Measurements from ENCODE around the gene ZNF407.

ZNF407 gene

GRCh38 chr18:74869904-74870863, 272.5 kb downstream of the ZNF407 start:
- DNase-seq, result no peak

- no peak for DNase-seq
Observed at GRCh38 chr18:74870950-74871349, 273.3 kb downstream of the ZNF407 start.

DNA sequence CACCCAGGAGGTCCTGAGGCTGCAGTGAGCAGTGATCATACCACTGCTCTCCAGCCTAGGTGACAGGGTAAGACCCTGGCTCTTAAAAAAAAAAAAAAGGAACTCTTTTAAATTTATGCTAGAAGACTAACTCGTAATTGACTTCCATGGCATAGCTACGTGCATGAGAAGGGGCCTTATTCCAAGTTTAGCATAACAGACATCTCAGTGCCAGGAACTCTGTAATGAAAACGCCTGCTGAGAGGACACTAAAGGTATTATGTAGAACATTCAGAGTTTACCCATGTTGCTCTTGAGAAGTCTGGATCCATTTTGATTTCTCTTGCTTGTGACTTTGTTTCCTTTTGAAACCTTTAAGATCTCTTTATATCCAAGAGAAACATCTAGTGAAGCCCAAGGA, 276.0 kb downstream of the ZNF407 start:
- DNase-seq, result no peak

- no peak for DNase-seq
Observed at GRCh38 chr18:74874351-74874750, 276.7 kb downstream of the ZNF407 start.

- no peak for DNase-seq
Observed at GRCh38 chr18:74876630-74877243, 279.1 kb downstream of the ZNF407 start.

GRCh38 chr18:74878267-74878666, 280.6 kb downstream of the ZNF407 start:
- no peak for DNase-seq

- no peak for DNase-seq
Observed at GRCh38 chr18:74880706-74881278, 283.1 kb downstream of the ZNF407 start.

GRCh38 chr18:74892066-74892627, 294.5 kb downstream of the ZNF407 start:
- no peak for DNase-seq

- no peak for DNase-seq
Observed at GRCh38 chr18:74895686-74896085, 298.0 kb downstream of the ZNF407 start.

GRCh38 chr18:74896390-74896991, 298.8 kb downstream of the ZNF407 start:
- DNase-seq, result peak in 9 of 56 donors; percentile 2 to 26 (median 9)

DNA sequence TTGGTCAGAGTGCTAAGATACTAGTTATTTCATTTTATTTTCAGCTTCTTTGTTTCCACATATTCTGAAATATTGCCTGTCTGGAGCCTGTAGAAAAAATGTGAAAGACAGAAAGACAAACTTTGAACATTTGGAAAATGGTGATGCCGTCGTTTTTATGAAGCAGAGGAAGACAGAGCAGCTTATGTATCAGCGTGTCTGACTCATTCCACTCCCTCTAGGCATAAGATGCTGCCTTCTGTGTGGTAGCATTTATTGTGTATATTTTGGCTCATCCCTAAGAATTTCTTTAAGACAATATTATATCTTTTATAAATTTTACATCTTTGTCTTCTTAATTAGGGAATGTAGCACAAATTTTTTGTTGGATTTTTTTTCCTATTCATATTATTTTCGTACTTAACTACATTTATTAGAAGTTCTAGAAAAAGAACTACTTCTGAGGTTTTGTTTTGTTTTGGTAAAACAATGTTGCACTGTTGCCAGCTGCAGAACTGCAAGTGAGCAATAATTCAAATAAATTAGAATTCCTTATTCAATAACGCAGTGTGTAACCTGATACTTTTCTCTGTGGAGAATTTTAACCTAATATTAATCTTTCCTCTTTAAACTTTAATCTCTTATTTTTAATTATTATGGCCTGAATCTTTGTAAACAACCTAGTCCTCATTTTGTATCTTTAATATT, 300.4 kb downstream of the ZNF407 start:
- peak in 1 of 56 donors; percentile 5 for DNase-seq

GRCh38 chr18:74898965-74899364, 301.3 kb downstream of the ZNF407 start:
- DNase-seq, result no peak

- DNase-seq, result no peak
Observed at GRCh38 chr18:74899554-74899953, 301.9 kb downstream of the ZNF407 start.

DNA sequence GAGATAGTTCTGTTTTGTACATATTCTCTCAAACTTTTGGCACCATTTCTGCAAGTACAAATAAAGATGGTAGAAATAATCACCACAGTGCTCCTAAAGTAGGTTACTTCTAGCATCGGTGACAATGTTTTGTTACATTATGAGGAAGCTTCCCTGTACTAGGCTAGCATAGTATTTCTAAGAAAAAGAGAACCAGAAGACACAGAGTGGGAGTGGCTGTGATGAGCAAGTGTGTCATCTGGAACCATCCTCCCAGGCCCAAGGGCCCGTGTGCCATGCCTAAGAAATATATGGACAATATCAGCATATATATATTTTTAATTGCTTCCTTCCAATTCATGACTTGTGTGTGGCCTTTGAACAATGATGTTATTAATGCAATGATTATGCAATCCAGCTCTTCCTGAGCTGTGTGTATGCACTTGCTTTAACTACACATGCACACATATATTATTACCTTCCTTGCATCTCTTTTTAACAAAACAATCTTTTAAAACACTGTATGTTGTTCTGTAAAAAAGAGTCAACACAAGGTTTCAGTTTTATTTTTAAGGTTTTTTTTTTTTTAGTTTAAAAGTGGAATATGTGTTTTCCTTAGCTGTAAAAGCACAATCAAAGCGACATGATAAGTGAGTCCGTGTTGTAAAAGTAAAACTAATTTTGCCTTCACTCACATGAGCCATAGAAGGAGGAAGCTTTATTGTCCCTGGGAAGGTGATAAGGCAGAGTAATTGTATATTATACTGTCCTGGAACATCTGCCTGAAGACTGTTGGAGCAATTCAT, 303.9 kb downstream of the ZNF407 start:
- DNase-seq, result no peak

GRCh38 chr18:74902147-74902455, 304.4 kb downstream of the ZNF407 start:
- no peak for DNase-seq

DNA sequence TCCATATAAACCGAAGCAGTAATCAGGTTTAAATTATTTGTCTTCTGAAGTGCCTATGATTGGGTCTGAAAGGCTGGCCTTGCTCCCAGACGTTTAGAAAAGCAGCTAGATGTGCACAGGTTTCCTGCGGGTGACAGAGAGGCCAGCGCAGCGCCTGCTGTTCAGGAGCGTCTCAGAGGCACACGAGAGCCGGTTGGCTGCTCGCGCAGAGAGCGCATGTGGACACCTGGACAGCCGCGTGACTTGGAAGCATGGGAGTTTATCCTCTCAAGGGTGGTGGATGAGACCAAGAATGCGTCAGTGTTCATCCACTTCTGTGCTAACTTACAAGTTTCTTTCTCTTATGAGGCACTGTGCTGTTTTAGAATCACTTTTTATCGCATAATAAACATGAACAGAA, 307.6 kb downstream of the ZNF407 start:
- no peak for DNase-seq

DNA sequence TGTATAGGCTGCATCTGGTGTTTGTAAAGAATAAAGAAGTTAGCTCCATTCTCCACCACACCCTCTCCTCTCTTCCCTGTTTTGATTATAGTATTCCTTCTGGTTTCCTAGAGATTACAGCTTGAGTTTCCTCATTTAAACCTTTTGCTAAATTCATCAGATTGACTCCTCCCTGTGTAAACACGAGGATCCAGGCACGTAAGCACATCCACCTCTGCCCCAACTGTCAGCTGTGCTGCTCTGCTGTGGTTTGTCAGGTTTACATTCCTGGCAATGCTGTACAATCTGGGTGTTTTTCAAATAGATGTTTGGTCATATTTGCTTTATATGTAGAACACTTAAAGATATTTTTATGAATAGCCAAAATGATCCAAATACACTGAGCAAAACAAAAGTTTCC, 308.5 kb downstream of the ZNF407 start:
- DNase-seq, result no peak

DNA sequence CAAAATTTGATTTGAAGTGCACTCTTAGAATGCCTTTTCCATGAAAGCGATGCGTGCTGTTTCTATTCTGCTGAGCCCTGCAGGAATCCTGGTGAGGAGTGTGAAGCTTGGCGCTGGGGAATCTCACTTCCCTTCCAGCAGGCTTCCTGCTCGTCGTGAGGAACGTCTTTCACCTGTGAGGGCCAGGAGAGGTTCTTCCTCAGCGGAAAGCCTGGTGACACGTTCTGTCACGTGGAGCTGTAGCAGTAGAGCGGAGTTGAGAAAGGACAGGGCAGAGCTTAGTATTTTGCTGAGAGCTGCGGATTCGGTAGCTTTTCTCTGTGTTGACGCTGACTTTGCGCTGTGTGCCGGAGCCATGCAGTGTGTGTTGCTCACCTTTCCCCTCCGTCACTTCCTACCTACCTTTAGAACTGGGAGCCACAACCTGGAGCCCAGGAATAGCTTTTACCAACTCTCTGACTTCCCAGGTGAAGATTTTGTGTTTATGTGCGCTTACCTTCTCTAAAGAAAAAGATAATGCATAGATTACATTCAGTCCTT, 316.5 kb downstream of the ZNF407 start:
- DNase-seq, result no peak

- DNase-seq, result no peak
Observed at GRCh38 chr18:74914648-74915047, 317.0 kb downstream of the ZNF407 start.

- DNase-seq, result no peak
Observed at GRCh38 chr18:74916773-74917393, 319.2 kb downstream of the ZNF407 start.
